Testis (tissue), 2 donors: Measurements from ENCODE around the gene IGFBP5.

ENCODE experiments used
- POLR2A ChIP-seq: fragments of 450-650 bp; IDR thresholded peaks from one replicate; pipeline ENCODE4 v1.6.1; 2017; ENCODE audit warnings: antibody characterized with exemption, mild to moderate bottlenecking, moderate library complexity
- TF ChIP-seq, protein P1 (sequence below), 3 experiments: fragments of 450-650 bp in 2 of 3; fragments of 200-600 bp in 1 of 3; sonication (generic) in 1 of 3; IDR thresholded peaks; one replicate each; pipeline ENCODE4 v1.5.1; 2016 to 2019; ENCODE audit warnings: antibody characterized with exemption in 3 of 3, mild to moderate bottlenecking in 2 of 3, moderate library complexity in 1 of 3

DNA sequence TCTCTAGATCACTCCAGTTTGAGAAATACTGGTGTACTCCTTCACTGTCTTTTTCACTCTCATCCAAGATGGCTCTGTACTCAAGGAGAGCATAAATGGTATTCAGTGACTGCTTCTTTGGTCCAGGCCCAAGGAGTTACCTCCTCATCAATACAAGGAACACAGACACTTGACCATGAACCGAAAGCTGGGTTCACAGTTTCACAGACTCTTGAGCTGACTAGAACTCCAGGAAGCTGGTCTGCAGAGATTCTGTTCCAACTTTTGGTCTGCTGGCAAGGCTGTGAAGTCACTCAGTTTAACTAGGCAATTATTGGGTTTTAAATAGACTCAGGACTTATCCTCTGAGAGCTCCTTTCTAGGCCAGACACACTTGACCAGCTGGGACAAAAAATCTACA, 7.4 kb upstream of the IGFBP5 start:
- TF ChIP-seq POLR2A = no peak
- TF ChIP-seq, protein P1, sequence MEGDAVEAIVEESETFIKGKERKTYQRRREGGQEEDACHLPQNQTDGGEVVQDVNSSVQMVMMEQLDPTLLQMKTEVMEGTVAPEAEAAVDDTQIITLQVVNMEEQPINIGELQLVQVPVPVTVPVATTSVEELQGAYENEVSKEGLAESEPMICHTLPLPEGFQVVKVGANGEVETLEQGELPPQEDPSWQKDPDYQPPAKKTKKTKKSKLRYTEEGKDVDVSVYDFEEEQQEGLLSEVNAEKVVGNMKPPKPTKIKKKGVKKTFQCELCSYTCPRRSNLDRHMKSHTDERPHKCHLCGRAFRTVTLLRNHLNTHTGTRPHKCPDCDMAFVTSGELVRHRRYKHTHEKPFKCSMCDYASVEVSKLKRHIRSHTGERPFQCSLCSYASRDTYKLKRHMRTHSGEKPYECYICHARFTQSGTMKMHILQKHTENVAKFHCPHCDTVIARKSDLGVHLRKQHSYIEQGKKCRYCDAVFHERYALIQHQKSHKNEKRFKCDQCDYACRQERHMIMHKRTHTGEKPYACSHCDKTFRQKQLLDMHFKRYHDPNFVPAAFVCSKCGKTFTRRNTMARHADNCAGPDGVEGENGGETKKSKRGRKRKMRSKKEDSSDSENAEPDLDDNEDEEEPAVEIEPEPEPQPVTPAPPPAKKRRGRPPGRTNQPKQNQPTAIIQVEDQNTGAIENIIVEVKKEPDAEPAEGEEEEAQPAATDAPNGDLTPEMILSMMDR (IDR thresholded peaks at IDR 0.05) = no peak
